Suprapubic skin (tissue), 3 donors: ENCODE measurements around the gene FOXQ1.

Experiments used
- POLR2A ChIP-seq, 2 donors: fragments of 450-650 bp; IDR thresholded peaks; one replicate each; pipeline ENCODE4 v1.6.1; 2017; ENCODE audit warnings: antibody characterized with exemption in 2 of 2, mild to moderate bottlenecking in 2 of 2, moderate library complexity in 2 of 2
- TF ChIP-seq, protein P1 (sequence below), 2 donors: fragments of 200-600 bp in 1 of 2; fragments of 450-650 bp in 1 of 2; sonication (generic) in 1 of 2; IDR thresholded peaks; one replicate each; pipeline ENCODE4 v1.5.1; 2016 to 2019; ENCODE audit warnings: antibody characterized with exemption in 2 of 2, mild to moderate bottlenecking in 1 of 2, moderate library complexity in 1 of 2

DNA sequence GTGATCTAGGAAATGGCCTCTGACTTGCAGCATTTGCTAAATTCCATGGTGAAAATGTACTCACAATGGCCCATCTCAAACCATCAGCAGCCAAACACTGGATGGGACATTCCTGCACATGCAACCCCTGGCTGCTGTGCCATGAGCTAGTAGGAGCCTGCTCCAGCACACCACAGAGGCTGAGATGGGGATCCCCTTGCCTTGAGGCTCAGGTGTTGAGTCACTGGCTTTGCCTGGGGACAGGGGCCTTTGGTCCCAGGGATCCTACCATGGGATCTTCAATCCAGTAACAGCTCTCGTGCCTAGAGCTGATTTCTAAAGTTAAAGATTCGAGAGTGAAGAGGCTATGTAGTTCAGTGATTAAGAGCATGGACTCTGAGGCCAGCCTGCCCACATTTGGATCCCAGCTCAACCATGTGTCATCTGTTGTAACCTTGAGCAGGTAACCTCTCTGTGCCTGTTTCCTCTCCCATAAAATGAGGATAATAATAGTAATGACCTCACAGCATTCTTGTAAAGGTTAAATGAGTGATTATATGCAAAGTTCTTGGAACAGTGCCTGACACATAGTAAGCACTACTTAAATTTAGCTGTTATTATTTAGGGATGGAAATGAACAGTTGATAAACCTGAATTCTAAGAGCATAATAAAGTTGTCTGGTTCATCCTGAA is 16.4 kb downstream of the FOXQ1 start:
- TF ChIP-seq POLR2A (IDR thresholded peaks at IDR 0.05): no peak
- TF ChIP-seq, protein P1, sequence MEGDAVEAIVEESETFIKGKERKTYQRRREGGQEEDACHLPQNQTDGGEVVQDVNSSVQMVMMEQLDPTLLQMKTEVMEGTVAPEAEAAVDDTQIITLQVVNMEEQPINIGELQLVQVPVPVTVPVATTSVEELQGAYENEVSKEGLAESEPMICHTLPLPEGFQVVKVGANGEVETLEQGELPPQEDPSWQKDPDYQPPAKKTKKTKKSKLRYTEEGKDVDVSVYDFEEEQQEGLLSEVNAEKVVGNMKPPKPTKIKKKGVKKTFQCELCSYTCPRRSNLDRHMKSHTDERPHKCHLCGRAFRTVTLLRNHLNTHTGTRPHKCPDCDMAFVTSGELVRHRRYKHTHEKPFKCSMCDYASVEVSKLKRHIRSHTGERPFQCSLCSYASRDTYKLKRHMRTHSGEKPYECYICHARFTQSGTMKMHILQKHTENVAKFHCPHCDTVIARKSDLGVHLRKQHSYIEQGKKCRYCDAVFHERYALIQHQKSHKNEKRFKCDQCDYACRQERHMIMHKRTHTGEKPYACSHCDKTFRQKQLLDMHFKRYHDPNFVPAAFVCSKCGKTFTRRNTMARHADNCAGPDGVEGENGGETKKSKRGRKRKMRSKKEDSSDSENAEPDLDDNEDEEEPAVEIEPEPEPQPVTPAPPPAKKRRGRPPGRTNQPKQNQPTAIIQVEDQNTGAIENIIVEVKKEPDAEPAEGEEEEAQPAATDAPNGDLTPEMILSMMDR (IDR thresholded peaks at IDR 0.05): no peak
